ENCODE results near the gene MYLIP.

MYLIP gene

GRCh38 chr6:16137451-16137801 lies 8.5 kb downstream of the MYLIP start:
- no peak for DNase-seq (ENCODE audit: low read depth in 3 of 3, low spot score in 1 of 3)

GRCh38 chr6:16139556-16139955 lies 10.7 kb downstream of the MYLIP start:
- no peak for DNase-seq (ENCODE audit: low read depth in 3 of 3, low spot score in 1 of 3)

GRCh38 chr6:16140607-16141006 lies 11.7 kb downstream of the MYLIP start:
- no peak for DNase-seq (ENCODE audit: low read depth in 3 of 3, low spot score in 1 of 3)

- no peak for DNase-seq (ENCODE audit: low read depth in 3 of 3, low spot score in 1 of 3)
Observed at GRCh38 chr6:16141514-16141913, 12.6 kb downstream of the MYLIP start.

- no peak for DNase-seq (ENCODE audit: low read depth in 3 of 3, low spot score in 1 of 3)
Observed at GRCh38 chr6:16145038-16145437, 16.2 kb downstream of the MYLIP start.

- no peak for DNase-seq (ENCODE audit: low read depth in 3 of 3, low spot score in 1 of 3)
Observed at GRCh38 chr6:16146028-16146427, 17.1 kb downstream of the MYLIP start.

- no peak for DNase-seq (ENCODE audit: low read depth in 3 of 3, low spot score in 1 of 3)
Observed at GRCh38 chr6:16146527-16146955, 17.7 kb downstream of the MYLIP start.

- no peak for DNase-seq (ENCODE audit: low read depth in 3 of 3, low spot score in 1 of 3)
Observed at GRCh38 chr6:16148498-16148897, 19.6 kb downstream of the MYLIP start.

GRCh38 chr6:16149305-16149704 lies 20.4 kb downstream of the MYLIP start:
- DNase-seq (ENCODE audit: low read depth in 3 of 3, low spot score in 1 of 3) = no peak

GRCh38 chr6:16150098-16150497 lies 21.2 kb downstream of the MYLIP start:
- no peak for DNase-seq (ENCODE audit: low read depth in 3 of 3, low spot score in 1 of 3)

- no peak for DNase-seq (ENCODE audit: low read depth in 3 of 3, low spot score in 1 of 3)
Observed at GRCh38 chr6:16153211-16153820, 24.4 kb downstream of the MYLIP start.

GRCh38 chr6:16154904-16155303 lies 26.0 kb downstream of the MYLIP start:
- no peak for DNase-seq (ENCODE audit: low read depth in 3 of 3, low spot score in 1 of 3)

GRCh38 chr6:16157492-16157891 lies 28.6 kb downstream of the MYLIP start:
- no peak for DNase-seq (ENCODE audit: low read depth in 3 of 3, low spot score in 1 of 3)

- DNase-seq (ENCODE audit: low read depth in 3 of 3, low spot score in 1 of 3) = no peak
Observed at GRCh38 chr6:16157909-16158308, 29.0 kb downstream of the MYLIP start.

GRCh38 chr6:16158943-16159557 lies 30.2 kb downstream of the MYLIP start:
- no peak for DNase-seq (ENCODE audit: low read depth in 3 of 3, low spot score in 1 of 3)

- no peak for DNase-seq (ENCODE audit: low read depth in 3 of 3, low spot score in 1 of 3)
Observed at GRCh38 chr6:16160794-16161193, 31.9 kb downstream of the MYLIP start.

- no peak for DNase-seq (ENCODE audit: low read depth in 3 of 3, low spot score in 1 of 3)
Observed at GRCh38 chr6:16162003-16162402, 33.1 kb downstream of the MYLIP start.

- no peak for DNase-seq (ENCODE audit: low read depth in 3 of 3, low spot score in 1 of 3)
Observed at GRCh38 chr6:16163066-16163465, 34.2 kb downstream of the MYLIP start.

GRCh38 chr6:16163535-16164300 lies 34.8 kb downstream of the MYLIP start:
- no peak for DNase-seq (ENCODE audit: low read depth in 3 of 3, low spot score in 1 of 3)

- DNase-seq (ENCODE audit: low read depth in 3 of 3, low spot score in 1 of 3) = no peak
Observed at GRCh38 chr6:16165641-16166040, 36.8 kb downstream of the MYLIP start.

GRCh38 chr6:16166871-16167608 lies 38.2 kb downstream of the MYLIP start:
- no peak for DNase-seq (ENCODE audit: low read depth in 3 of 3, low spot score in 1 of 3)

GRCh38 chr6:16168121-16168520 lies 39.2 kb downstream of the MYLIP start:
- DNase-seq (ENCODE audit: low read depth in 3 of 3, low spot score in 1 of 3) = no peak

All from stimulated activated CD4-positive, alpha-beta T cell treated with anti-CD3 and anti-CD28 coated beads, TNF-alpha, amount 100 ng/mL, for 1 hour (primary cell).